GM19372 (cell line): ENCODE measurements around the gene ZFP64.
"Not testable (repeated sequence)": the region's sequence is repeated elsewhere in the genome, so short reads cannot be mapped to it uniquely, and the experiment has no call there.

Experiments
- ATAC-seq: cut with Tn5 transposase; IDR thresholded peaks from one replicate; pipeline ENCODE4 v1.9.1; 2021; ENCODE audit warnings: mild to moderate bottlenecking, low read depth, moderate library complexity; ENCODE audit not compliant: unreplicated experiment

The ZFP64 gene

DNA sequence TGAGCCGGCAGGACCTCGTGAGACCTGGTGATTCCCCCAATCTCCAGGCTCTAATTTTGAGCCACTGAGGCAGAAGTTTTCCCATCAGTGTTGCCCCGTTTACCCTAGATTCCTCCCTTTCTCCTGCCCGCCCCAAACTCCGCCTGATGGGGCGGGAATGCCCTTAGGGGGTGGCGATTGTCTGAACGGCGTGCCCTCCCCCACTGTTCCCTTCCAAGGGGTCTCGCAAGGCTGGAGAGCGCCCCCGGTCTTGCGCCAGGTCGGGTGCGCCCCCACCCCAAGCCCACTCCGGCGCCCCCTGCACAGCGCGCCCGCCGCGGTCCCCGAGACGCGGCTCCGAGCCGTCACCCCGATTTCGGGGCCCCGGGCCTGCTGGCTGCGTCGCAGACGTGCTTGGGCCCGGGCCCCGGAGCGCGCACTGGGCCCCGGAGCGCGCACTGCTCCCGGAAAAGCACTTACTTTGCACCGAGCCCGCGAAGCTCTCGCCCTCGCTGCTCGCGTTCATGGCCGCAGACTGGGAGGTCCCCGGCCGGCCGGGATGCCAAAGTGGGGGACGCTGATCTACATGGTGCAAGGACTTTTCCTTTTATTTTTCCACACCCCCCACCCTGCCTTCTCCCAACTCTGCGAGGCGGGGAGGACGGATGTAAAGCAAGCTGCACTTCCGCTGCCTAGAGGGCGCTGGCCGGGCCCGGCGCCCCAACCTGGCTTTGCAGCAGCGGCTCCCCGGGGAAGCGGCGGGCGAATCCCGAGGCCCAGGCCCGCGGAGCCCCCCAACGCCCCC, at the start of gene ZFP64:
ZFP64 (minus strand) TSS at position 648 of the 784 bp plus-strand sequence; CDS start at position 505, 143 bp downstream.
- ATAC-seq, result peak; percentile 69

DNA sequence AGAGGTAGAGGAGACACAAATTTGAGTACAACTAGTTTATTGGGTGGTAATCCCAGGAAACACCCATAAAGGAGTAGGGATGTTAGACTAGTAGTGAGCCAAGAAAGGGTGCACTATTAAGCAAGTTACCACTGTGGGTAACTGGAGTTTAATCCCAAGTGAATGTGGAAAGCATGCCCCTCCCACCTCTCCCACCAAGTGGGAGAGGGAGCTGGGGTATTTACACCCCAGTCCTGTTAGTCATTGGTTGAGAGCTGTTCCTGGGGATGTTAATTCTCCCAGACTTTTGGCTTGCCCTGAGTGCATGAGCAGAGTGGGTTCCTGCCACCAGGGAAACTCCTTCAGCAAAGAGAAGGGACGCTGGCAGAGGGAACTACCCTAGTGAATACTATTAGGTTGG, 49.2 kb upstream of the ZFP64 start:
- no peak for ATAC-seq

DNA sequence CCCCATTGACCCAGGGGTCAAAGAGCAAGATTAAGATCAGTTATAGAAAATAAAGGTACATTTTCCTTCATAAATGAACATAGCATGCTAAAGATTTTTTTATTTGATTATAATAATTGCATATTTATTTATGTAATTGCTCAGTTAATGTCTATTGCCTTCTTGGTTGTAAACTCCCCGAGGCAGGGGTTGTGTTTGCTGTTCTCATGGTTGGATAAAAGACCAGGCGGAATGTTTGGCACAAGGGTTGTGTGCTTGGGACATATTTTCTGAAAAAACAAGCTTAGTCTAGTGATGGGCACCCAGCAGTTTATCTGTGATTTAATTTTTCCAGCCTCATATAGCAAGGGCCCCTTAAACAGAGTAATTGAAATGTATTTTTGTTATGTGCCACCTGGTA, 47.5 kb upstream of the ZFP64 start:
- ATAC-seq, result no peak

DNA sequence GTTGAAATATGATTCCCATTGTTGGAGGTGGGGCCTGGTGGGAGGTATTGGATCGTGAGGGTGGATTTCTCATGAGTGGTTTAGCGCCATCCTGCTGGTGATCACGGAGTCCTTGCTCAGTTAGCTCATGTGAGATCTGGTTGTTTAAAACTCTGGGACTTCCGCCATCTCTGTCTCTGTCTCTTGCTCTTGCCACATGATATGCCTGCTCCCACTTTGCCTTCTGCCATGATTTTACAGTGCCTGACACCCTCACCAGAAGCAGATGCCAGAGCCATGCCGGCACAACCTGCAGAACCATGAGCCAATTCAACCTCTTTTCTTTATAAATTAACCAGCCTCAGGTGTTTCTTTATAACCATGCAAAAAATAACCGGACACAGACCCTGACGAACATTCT, 44.7 kb upstream of the ZFP64 start:
- ATAC-seq, result no peak

DNA sequence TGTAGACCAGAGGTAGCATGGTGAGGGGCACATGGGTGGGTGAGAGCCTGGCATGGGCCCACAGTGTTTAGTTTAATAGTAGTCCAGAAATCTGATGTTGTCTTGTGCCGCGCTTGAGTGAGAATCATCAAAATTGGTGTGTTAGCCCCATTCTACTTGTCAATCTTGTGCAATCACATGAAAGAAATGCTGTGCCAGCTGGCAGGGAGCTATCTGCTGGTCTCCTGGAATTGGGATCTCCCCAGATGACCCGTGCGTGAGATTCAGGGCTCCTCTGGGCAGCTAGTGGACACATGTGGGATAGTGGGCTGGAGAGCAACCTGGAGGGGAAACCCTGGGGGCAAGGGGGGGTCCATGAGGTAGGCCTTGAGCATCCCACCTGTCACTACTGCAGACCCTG, 43.5 kb upstream of the ZFP64 start:
- no peak for ATAC-seq

DNA sequence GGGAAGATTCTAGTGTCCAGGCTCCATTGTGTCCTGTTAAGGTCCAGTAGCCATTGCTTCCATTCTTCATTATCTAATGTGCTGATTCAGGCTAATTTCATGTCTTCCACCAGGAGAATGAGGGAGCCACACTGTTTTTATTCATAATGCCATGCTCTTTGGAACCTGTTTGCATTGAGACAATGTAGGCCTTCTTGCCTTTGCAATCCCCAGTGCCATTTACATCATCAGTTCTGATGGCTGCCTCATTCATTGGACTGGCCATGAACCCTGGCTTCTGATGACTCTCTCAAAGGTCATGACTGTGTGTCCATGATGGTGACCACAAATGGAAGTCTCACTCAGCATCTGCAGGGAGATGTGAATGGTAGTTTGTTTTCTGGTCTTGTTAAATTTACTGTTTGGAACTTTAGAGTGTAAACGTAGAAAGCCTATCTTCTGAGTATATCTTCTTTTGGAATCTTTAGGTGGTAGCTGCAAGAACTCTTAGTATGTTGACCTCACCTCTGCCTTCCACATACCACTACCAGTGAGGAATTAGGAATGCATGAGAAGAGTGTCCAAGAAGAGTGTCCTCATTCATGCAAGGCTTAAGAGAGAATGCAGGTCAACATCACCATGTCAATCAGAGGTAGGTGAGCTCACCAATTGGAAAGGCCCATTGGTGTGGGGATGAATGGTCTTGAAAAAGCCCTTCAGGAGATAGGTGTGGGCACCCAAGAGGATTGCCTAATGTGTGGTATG, 42.9 kb upstream of the ZFP64 start:
- no peak for ATAC-seq

DNA sequence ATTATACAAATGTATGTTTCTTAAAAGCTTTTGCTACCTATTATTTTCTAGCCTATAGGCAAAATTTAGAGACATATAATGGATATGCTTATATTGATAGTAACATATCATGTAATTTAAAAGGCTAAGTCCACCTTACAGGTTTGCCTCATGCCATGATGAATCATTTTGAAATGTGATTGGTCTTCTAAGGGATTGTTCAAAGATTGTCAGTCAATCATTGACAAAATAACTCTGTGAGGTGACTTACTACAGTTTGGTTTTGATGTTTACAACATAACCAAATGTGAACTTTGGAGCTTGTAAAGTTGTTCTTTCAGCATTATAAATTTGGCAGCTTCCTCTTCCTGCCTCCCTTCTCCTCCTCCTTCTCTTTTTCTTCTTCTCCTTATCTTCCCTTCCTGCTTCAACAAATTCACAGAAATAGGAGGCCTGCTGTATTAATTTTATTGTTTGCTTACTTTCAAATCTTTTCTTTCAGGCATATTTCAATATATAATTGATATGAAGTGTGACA, 39.7 kb upstream of the ZFP64 start:
- no peak for ATAC-seq

DNA sequence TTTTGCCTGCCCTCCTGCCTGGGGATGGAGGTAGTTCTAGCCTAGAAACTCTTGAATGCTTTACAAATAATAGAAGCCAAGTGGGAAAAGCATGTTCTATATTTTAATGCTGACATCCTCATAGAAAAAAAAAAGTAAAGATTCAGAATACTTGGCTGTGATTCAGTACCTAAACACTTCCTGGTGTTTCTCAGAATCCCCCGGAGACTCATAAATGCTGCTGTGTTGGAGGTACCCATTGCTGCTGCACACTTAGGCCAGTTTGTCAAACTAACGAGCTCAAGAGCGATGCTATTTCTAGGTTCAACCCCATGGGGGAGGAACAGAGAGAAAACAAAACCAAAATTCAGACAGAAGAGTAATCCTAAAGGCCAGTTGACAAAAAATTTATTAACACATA, 38.8 kb upstream of the ZFP64 start:
- ATAC-seq, result no peak

DNA sequence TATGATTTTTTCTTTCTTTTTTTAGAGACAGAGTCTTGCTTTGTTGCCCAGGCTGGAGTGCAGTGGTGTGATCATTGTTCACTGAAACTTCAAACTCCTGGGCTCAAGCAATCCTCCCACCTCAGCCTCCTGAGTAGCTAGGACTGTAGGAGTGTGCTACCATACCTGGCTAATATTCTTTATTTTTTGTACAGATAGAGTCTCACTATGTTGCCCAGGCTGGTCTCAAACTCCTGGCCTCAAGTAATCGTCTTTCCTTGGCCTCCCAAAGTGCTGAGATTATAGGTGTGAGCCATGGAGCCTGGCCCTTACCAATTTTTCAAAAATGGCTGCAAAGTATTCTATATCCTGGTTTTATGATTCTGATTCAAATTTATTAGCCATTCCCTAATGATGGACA, 37.8 kb upstream of the ZFP64 start:
- not testable (repeated sequence) for ATAC-seq

DNA sequence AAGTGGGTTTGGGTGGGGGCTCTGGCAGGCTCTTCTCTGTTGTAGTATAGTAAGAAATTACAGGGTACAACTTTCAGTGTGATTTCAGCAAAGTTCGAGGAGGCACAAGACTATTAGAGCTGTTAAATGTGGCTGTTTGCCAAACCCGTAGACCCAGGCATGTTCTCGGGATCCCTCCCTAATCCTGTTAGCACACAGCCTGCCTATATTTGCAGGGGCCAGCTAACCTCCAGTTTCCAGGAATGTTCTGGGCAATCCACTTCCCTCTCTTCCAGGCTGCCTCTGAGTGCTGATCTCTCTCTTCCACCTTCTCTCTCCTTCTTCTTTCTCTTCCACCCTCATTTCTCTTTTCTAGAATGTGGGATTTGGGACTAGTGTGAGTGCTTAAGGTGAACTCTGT, 34.8 kb upstream of the ZFP64 start:
- no peak for ATAC-seq

DNA sequence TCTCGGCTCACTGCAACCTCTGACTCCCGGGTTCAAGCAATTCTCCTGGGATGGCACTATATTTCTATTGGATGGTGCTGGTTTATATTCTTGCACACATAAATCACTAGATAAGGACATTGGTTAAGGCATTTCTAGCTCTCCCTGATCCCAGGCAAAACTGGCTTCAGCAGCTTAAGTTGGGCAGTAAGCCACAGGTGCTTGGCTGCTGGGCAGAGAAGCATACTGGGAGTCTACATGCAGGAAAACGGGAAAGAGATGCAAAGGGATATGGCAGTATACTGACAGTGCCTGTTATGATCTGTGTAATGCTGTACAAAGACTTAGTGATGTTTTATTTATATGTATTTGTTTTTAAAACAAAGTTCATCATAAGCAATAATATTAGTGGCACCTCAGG, 33.3 kb upstream of the ZFP64 start:
- ATAC-seq, result no peak

DNA sequence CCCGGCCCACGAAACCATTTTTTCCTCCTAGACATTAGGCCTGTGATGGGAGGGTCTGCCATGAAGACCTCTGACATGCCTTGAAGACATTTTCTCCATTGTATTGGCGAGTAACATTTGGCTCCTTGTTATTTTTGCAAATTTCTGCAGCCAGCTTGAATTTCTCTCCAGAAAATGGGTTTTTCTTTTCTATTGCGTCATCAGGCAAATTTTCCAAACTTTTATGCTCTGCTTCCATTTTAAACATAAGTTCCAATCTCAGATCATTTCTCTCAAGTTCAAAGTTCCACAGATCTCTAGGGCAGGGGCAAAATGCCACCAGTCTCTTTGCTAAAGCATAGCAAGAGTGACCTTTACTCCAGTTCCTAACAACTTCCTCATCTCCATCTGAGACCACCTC, 29.8 kb upstream of the ZFP64 start:
- not testable (repeated sequence) for ATAC-seq

DNA sequence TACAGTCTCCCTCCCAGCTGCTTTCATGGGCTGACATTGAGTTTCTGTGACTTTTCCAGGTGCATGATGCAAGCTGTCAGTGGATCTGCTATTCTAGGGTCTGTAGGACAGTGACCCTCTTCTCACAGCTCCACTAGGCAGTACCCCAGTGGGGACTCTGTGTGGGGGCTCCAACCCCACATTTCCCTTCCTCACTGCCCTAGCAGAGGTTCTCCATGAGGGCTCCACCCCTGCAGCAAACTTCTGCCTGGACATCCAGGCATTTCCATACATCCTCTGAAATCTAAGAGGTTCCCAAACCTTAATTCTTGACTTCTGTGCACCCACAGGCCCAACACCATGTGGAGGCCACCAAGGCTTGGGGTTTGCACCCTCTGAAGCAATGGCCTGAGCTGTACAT, 29.3 kb upstream of the ZFP64 start:
- ATAC-seq, result not testable (repeated sequence)

DNA sequence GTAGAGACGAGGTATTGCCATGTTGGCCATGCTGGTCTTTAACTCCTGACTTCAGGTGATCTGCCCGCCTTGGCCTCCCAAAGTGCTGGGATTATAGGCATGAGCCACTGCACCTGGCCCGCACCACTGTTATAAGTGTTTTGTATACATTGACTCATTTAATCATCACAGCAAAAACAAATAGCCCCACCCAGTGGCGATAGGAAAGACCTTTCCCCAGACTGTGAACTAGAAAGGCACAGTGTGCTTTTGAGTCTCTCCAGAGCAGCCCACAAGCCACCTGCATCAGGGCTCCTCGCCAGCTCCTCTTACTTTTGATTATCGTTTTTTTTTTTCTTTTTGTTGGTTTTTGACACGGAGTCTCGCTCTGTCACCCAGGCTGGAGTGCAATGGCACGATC, 27.9 kb upstream of the ZFP64 start:
- ATAC-seq, result no peak

DNA sequence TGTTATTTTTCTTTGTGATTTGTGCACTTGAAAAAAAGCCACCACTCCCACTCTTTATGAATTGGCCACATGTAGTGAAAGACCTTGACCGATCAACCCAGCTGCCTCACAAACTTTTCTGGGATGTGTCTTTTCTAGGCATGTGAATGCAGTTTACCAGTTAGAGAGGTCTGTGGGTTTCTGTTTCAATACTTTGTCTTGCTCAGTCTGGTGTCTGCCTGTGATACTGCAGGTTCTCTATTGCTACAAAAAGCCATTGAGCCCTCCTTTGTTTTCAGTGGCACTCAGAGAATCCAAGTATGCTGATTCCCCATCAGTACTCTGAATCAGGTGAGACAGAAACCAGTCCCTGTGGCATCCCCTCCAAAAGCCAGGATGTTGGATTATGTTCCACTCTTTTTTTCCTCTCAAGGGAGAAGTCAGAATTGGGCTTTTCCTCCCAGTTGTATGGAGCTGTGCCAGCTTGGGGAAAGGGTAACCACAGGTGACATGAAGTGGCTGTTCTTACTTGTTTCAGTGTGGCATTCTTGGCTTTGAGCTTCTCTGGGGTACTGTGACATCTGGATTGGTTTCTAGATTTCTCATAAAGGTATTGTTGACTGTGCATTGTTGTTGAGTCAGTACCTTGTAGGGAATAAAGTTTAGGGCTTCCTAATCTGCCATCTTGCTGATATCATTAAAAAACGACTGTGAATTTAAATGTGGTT, 26.3 kb upstream of the ZFP64 start:
- ATAC-seq, result no peak

DNA sequence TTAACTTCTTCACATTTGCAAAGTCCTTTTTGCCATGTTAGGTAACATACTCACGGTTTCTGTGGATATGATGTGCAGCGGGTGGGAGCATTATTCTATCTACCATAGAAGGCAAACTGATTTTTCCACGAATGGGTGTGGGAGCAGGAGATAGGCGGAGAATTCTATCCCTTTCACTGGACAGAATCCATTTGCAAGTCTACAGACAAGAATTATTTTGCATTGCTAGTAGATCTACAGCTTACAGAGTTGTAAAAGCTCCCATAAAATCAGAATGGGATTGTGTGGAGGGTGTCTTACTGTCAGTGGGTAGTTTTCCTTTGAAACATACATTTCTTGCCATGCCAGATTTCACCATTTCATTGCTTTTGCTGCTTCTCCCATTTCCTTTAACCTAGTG, 22.4 kb upstream of the ZFP64 start:
- no peak for ATAC-seq

DNA sequence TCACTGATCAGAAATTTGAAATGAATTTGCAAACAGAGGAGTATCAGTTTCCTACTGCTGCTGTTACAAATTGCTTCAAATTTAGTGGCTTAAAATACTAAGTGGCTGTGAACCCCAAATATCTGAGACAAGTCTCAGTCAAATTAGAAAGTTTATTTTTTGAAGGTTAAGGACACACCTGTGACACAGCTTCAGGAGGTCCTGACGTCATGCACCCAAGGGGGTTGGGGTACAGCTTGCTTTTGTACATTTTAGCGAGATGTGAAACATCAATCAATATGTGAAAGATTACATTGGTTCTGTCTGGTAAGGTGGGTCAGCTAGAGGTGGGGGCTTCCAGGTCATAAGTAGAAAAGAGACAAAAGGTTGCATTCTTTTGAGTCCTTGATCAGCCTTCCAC, 21.4 kb upstream of the ZFP64 start:
- ATAC-seq, result no peak

DNA sequence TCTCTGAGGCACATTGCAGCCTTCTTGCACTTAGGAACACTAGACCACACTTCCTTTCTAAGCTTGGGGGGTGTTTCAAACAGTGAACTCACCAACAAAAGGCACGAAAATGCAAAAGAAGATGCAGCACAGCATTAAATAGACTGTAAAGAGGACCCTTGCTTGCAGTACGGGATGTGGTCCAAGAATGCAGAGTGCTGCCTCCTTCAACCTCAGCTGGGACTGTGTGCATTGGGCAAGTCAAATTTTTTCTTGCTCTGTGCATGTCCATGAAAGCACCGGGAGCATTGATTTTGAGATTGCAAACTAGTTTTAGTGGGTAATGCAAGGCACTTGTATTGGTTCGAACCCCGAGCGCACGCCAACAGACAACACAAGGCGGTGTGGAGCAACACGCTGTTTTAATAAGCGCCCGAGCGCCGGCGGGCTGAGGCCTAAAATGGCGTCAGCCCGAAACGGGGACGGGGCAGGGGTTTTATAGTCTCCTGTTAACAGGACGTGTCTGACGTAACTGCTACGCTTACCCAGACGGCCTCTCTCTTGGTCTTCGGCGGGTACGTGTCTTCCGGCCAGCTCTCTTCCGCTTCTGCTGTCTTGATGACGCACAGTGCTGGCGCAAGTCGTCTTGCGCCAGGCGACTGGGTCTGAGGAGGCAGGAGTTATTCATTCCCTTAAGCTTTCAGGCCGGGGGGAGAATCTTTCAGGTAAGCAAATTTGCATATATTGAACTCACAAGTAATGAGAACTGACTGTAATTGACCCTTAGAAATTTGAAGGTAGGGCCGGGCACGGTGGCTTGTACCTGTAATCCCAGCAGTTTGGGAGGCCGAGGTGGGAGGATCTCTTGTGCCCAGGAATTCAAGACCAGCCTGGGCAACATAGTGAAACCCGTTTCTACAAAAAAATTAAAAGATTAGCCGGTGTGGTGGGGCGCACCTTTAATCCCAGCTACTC, 18.7 kb upstream of the ZFP64 start:
- ATAC-seq, result no peak

DNA sequence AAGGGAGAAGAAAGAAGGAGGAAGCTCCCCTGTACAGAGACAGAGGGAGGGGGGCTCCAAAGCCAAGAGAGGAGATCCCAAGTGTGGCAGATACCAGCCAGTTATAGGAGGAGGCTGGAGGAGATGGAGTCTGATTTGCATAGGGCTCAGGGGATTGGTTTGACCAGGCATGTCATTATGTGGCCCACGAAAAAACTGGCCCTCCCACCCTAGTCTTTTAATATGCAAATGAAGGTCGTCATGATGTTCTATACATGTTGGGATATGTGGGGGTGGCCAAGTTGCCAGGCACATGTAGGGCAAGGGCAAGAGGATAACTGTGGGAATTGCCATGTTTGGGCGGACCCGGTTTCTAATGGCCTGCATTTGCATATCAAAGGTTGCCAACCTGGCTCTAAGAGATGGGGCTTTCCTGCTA, 17.6 kb upstream of the ZFP64 start:
- no peak for ATAC-seq
